ENCODE measurements around the gene ACBD6.

Gene ACBD6

DNA sequence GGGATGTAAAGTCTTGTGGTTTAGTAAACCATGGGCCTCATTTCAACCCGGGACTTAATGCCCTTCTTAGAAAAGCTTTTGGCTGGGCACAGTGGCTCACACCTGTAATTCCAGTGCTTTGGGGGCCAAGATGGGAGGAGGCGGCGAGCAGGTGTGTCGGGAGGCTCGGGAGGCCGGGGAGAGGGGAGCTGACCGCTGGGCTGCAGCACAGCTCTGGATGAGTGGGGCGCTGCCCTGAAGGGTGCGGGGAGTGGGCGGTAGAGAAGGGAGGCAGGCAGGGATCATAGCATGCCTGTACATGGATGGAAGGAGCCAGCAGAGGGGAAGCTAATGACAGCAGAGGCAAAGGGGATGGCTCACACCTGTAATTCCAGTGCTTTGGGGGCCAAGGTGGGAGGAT is 241.3 kb downstream of the ACBD6 start:
- FAIRE-seq (no peak), DNase-seq (ENCODE audit: insufficient read length, low spot score) (no peak)

DNA sequence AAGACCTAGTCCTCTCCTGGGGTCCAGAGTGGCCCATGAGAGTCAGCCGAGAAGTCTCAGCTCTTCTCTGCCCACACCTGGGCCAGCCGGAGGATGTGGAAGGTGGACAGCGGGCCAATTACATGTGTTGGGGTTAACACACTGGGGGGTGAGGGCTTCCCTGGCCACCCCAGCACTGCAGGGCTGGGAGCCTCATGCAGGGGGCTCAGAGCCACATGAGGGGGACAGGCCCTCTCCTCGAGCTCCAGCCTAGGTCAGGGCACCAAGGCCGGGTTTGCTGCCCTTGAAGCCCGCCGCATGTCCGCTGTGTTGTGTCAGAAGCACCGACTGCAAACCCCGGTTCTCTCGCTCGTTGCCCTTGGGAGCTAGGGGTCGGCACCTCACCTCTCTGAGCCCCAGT is 241.8 kb downstream of the ACBD6 start:
- no peak for FAIRE-seq

DNA sequence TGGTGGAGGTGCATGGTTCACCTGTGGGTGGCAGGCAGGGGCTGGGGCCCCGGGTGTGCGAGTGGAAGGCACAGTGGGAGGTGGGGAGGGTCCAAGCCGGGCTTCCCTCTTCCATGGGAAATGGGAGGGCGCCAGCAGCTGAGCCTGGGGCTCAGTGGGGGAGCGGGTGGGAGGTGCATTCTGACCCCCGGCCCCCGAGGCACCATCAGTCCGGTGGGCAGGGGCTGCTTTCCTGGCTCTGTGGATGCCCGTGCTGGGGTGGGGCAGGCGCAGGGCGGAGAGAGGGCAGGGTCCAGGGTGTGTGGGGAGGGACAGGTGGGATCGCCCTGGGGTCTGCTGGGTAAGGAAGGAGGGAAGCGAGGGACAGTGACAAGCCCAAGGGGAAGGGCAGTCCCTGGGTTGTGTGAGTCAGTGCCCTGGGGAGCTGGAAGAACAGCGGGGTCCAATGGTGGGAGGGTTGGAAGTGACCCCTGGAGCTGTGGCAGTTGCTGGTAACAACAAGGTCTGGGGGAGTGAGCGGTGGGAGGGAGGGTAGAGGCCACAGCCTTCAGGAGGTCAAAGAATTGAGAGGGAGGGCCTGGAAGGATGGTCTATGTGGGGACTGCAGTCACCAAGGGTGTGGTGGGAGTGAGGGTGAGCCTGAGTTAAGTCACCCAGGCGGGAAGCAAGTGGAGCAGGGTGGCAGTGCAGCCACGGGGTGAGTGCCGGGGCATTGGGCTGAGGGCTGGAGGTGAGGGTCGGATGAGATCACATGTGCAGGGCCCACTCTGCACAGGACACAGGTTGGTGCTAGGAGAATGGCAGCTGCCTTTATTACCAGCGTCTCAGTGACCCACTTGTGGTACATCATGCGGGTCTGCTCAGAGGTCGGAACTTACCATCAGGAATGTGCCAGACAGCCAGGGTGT is 242.7 kb downstream of the ACBD6 start:
- FAIRE-seq = no peak
- no peak for DNase-seq (ENCODE audit: insufficient read length, low spot score)

More for the DNA sequence above, 241.8 kb downstream of the ACBD6 start:
- DNase-seq (ENCODE audit: insufficient read length, low spot score) = no peak

DNA sequence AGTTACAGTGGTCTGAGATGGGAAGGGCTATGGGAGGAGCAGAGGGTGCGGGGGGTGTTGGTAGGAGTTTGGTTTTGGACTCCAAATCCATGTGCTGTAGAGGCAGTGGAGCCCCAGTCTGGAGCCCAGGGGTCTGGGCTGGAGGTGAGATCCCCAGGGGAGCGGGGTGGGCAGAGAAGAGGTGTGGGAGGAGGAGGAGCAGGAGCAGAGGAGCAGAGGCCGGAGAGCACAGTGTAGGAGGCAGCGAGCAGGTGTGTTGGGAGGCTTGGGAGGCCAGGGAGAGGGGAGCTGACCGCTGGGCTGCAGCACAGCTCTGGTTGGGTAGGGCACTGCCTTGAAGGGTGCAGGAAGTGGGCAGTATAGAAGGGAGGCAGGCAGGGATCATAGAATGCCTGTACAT is 243.4 kb downstream of the ACBD6 start:
- no peak for FAIRE-seq

DNA sequence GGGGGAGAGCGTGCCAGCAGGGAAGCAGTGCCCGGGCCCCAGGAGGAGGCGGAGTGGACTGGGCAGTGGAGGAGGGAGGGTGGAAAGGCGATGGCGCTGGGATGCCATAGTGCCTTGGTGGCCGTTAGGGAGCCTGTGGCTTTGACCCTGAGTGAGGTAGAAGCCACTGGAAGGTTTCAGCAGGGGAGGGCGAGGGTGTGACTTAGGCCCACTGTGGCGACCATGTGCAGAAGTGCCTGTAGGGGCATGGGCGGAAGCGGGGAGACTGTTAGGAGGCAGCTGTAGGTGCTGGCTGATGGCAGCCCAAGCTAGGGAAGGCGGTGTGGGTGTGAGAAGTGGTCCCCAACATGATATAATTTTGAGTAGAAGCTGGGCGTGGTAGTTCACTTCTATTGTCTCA is 244.1 kb downstream of the ACBD6 start:
- FAIRE-seq = no peak
- DNase-seq (ENCODE audit: insufficient read length, low spot score) = no peak

More for the DNA sequence above, 243.4 kb downstream of the ACBD6 start:
- no peak for DNase-seq (ENCODE audit: insufficient read length, low spot score)

DNA sequence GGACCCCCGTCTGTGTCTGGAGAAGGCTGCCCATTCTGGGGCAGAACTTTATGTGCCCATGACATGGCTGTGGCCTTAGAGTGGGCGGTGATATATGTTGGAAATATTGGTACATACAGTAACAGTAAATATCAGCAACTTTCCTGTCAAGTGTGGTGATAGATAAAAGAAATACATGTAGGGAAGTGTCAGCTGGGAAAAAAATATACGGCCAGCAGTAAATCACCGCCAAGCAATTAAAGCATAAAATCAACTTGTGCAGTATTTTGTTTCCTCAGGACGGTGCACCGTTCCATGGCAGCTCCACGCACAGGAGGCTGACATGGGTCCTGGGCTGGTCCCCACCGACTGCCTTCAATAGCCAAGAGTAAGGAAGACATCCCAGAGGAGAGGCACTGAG is 244.9 kb downstream of the ACBD6 start:
- no peak for FAIRE-seq

DNA sequence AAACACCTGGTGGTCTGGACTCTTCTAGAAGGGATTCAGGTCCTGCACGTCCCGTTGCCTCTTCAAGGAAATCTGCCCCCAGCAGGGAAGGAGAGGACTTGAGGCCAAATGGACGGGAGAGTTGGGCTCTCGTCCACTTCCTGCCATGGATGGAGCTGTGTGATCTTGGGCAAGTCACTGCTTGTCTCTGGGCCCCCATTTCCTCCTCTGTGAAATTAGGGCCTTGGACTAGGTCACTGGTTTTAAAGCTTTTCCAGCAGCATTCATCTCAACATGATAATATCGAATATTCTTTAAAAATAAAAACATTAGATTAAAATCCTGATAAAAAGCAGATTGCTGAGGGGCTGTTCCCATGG is 245.4 kb downstream of the ACBD6 start:
- FAIRE-seq (no peak), DNase-seq (ENCODE audit: insufficient read length, low spot score) (no peak)

More for the DNA sequence above, 244.9 kb downstream of the ACBD6 start:
- no peak for DNase-seq (ENCODE audit: insufficient read length, low spot score)

DNA sequence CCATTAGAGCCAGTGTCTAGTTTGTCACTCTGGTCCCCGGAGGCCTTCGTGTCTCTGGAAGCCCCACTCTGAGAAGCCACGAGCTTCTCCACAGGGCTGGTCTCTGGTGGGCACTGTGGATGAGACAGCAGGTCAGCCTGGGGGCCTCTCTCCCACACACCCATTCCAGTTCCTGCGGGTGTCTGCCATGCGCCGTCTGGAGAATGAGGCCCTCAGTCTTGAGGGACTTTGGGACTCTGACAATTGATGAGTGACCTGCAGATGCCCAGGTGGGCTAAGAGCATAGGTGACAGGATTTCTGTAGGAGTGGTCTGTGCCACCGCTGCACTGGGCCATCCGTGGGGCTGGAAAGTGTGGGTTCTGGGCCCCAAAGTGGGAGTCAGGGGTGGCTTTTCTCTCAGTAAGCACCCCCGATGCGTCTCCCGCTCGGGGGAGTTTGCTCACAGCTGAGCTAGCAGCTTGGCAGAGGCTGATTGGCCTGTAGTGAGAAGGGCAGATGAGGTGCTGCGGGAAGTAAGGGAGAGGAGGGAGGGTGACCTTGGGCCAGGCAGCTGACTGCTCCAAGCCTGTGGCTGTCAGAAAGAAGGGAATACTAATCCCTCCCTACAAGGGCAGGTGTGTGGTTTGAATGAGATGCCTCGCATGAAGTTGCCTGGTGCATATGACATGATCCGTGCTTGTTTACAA is 245.9 kb downstream of the ACBD6 start:
- DNase-seq (ENCODE audit: insufficient read length, low spot score) = no peak
- no peak for FAIRE-seq

DNA sequence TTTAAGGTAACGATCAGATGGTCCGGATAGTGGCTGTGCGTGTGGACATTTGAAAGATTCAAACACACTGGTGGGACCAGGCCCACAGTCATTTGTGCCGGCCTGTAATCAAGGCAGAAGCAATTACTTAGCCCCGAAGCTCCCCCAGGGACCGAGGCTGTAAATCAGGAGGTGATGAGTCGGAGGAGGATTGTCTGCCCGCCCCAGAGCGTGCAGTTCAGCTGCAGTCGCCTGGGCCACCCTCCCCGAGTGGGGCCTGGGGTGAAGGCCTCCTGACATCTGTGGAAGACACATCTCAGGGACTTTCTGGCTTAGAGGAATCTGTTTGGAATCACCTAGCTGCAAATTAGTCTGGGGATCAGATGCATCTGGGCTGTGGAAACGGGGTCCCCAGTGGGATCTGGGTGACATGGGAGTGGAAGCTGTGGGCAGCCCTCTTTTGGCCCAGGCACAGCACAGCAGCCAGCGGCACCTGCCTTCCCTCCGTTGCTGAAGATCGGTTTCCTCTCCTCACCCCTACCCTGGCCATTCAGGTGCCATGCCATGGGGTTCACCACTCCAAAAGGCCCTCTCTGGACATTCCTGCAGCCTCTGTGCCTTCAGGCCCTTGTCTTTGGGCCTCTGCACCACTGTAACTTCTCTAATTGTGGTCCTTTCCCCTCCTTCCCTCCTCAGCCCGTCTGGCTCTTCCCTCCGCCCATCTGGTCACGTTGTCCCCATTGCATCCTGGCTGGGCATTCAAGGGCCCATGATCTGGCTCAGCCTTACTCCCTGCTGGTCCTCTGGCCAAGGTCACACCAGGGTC is 246.6 kb downstream of the ACBD6 start:
- no peak for DNase-seq (ENCODE audit: insufficient read length, low spot score)
- FAIRE-seq = no peak

DNA sequence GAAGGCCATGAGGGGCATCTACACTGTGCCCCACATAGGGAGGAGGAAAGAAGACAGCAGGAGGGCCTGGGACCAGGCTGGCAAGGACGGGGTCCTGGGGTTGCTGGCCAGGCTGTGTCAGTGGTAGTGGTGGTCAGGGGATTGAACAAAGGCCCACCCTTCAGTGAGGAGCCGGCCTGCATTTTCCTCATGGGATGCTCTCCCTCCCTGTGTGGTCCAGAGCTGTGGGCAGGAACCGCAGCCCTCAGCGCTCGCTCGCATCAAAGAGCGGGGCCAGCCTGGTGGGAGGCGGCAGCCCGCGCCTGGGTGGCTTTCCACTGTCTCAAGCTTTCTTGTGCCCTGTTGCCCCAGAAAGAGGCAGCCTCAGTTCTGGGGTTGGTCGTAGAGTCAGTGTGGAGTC is 247.5 kb downstream of the ACBD6 start:
- no peak for DNase-seq (ENCODE audit: insufficient read length, low spot score)
- FAIRE-seq = no peak

DNA sequence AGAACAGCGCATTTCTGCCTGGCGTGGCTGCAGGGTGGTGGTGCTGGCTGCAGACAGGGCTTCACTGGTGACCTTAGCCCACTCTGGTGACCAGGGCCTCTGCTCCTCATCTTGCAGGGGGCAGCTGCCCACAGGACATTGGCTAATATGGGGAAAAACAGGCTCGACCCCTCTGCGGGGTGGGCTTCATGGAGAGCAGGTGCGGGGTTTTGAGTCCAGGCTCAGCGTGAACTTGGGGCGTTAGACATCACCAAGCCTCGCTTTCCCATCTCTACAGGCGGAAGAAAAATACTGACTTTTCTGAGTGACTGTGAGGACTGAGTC is 247.9 kb downstream of the ACBD6 start:
- DNase-seq (ENCODE audit: insufficient read length, low spot score) (no peak), FAIRE-seq (no peak)

DNA sequence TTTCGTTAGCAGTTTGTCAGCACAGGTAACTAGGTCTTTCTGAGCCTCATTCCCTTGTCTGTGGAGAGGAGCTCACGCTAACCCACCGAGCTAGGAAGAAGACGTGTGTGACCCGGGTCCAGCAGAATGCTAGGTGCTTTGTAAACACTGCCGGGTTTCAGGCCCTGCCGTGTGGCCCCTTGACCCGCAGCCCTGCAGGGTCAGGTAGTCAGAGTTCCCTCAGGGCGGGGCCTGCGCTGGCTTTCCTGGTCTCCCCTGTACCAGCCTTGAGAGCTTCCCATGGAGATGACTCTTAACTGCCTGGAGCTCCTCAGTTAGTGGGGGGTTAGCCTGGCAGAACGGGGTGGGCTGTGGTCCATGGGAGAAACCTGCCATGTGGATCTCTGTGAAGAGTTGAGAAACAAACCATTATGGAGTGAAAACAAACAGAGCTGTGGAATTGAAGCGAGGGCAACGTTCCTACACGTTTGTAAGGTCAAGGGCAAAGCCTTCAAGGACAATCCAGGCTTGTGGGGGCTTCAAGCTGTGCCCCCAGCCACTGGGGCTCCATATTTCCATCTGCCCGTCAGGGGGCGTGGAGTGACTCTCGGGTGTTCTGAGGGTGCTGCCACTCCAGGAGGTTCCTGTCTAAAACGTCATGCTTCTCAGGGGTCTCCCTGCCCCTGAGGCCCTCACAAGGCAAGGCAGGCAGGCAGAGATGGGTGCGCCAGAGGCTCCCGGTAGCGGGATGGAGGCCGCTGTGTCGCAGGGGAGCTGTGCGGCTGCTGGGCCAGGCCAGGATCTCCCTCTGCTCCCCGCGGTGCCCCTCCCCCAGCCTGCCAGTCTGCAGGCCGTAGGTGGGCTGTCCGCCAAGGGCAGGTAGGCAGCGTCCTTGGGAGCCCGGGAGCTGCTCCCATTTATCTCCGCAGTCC is 248.5 kb downstream of the ACBD6 start:
- DNase-seq (ENCODE audit: insufficient read length, low spot score) = no peak
- FAIRE-seq = no peak

DNA sequence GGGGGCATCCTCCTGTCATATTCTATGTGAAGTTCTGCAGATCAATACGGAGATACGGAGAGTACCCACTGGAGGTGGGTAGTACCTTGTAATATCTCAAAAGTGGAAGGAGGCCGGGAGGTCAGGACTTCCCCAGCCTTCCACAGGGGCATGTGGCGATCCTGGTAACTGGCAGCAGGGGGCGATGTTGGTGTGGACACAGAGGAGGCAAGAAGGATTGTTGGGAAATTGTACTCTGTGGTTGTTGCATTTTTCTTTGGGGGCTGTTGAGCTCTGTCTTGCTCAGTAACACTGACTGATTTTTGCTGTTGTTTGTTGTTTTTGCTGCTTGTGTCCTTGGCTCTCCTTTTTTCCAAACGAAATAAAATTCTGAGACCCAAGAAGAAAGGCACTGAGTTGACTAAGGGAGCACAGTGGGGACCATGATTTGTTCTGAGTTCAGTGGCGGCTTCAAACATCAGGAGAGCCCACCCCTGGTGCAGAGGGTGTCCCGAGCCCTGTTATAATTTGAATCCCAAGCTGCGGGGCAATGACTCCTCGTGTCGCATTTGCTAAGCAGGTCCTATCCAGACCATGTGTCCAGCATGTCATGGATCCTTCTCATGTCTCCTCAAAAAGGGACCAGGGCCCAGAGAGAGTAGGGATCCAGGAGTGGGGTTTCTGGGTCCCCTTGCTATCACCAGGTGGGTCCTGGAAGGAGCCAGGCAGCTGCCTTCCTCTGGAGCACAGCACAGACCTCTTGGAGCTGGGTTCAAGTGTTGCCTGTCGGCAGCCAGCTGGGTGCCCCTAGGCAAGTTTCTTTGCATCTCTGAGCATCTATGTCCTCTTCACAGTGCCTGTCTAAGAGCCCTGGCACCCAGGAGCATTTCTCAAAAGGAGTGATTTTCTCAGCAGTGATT is 249.5 kb downstream of the ACBD6 start:
- no peak for FAIRE-seq

DNA sequence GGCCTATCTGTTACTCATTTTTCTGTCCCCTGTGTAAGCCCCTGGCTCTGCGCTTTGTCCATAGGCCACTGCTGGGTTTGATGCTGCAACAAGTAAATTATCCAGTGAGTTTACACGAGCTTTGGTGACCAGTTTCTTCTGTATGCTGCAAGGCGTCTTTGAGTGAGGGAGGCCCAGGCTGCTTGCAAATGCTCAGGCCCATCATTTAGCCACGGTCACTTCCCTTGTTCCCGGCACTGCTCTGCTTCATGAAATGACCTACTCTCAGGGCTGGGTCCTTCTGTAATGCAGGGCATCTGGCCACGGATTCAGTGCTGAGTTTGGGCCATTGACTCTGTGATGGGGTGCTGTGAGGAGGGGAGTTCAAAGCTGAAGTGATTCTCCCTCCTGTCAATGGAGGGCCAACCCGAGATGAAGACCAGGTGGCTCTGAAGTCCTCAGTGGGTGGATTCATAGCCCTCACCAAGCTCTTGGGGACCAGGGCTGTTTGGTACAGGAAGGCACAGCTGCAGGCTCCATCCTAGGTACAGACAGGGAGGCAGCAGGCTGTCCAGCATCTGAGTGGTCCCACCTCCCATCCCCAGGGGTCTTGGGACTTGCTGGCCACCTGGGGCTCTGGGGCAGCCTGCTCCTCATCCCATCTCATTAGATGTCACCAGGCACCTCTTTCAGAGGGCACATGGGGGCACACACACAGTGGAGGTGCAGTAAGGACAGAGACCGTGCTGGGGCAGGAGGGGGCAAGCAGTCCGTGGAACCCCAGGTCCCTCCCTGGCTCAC is 250.7 kb downstream of the ACBD6 start:
- FAIRE-seq (no peak), DNase-seq (ENCODE audit: insufficient read length, low spot score) (no peak)

More for the DNA sequence above, 249.5 kb downstream of the ACBD6 start:
- DNase-seq (ENCODE audit: insufficient read length, low spot score) = peak; percentile 61

DNA sequence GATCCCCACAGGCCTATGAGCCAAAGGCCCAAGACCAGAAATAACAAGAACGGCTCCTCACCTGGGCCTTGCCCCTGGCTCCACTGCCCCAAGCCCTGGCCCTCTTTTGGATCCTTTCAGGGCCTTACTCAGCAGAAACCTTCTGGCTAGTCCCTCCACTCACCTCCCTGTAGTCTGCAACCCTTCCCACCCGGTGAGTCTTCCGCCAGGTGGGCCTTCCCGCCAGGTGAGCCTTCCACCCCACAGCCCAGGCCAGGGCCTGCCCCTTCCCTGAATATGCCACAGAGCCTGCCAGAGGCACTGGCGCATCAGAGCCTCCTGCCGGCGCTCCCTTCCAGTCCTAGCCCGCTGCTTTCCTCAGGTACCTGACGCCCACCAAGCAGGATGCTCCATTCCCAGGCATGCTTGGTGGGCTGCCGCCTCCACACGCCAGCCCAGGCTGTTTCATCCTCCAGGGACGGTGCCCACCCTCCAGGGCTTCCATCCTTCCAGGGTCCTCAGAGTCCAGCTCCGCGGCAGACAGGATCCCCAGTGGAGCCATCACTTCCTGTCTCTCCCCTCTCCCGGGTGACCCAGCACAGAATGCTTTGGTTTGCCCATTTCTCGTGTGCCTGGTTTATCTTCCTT is 251.4 kb downstream of the ACBD6 start:
- FAIRE-seq (no peak), DNase-seq (ENCODE audit: insufficient read length, low spot score) (no peak)

DNA sequence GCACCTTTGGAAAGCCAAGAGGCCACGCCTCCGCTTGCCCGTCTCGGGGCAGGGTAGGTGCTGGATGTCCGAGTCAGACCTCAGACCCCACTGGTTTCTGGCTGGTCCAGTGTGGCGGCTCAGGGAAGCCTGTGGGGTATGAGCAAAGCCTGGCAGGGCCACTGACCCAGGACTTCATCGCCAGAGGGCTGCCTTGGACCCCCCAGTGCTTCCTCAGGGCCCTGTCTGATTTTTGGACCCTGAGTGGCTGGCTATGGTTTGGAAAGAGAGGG is 251.9 kb downstream of the ACBD6 start:
- FAIRE-seq (no peak), DNase-seq (ENCODE audit: insufficient read length, low spot score) (no peak)

DNA sequence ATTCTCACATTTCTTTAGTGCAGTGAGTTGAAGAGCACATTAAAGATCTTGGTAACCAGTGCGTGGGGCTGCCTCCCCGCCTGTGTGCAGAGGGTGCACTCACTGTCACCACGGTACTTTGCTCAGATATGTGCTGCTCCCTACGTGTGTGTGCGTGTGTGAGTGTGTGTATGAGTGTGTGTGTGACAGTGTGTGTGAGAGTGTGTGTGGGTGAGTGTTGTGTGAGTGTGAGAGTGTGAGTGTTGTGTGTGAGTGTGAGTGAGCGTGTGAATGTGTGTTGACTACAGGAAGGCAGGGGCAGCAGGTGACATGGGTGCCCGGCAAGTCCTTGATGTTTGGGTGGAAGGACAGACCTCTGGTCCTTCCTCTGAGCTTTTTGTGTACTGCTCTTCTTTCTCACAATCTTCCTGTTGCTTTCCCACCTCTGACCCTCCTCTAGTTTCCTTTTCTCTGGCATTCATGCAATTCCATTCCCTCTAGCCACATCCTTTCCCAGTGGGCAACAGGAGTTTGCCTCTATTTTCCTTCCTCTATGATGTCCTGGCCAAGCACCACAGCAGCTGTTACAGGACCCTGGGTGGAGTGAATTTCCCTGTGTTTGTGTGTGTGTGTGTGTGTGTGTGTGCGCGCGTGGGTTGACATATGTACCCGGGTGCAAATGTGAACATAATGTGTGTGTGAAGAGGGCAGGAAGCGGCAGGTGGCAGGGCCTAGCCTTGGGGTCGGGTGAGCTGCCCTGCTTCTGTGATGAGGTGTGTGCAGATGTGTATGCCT is 252.5 kb downstream of the ACBD6 start:
- peak; percentile 91 for FAIRE-seq

More for the DNA sequence above, 252.5 kb downstream of the ACBD6 start:
- no peak for DNase-seq (ENCODE audit: insufficient read length, low spot score)

Measured in HTR-8/SVneo (cell line).